HG02938 (cell line): ENCODE data around the gene KRT4.
"Not testable (repeated sequence)": the region's sequence is repeated elsewhere in the genome, so short reads cannot be mapped to it uniquely, and the experiment has no call there.

Experiments
- ATAC-seq: cut with Tn5 transposase; IDR thresholded peaks from one replicate; pipeline ENCODE4 v1.9.1; 2021; ENCODE audit warnings: mild to moderate bottlenecking, moderate library complexity; ENCODE audit not compliant: unreplicated experiment

Gene KRT4

DNA sequence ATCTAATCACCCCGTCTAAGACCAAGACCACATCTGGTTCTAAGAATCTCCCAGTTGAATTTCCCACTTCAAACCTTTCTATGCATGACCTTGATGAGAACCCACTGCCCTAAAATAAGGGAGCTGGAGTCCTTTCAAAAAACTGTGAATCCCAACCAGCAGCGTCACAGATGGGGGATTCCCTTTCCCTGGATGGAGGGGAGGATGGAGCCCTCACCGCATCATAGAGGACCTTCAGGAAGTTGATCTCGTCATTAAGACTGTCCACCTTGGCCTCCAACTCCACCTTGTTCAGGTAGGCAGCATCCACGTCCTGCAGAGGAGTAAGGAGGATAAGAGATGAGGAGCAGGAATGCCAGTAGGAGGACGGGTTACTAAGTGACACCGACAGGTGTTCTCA is 4.8 kb downstream of the KRT4 start:
- ATAC-seq: no peak

DNA sequence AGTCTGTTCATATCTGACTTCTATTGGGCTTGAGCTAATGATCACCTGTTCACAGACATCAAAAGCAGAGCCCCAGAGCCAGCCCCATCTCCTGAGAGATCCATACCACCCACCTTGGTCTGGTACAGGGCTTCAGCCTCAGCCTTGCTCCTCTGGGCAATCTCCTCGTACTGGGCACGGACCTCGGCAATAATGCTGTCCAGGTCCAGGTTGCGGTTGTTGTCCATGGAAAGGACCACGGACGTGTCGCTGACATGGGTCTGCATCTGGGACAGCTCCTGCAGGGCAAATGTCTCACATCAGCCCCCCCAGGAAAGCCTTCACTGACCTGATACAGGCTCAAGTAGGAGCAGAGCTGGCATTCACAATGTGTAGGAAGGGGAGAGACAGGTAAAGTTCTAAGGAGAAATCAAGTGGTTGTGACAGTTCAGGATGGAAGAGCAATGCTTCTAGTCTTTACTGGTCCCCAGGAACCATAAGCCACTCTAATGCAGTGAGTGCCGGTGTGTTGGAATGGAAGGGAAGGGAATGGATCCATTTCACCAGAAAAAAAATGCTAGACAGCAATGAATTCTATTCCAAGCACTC is 5.2 kb downstream of the KRT4 start:
- ATAC-seq: no peak

DNA sequence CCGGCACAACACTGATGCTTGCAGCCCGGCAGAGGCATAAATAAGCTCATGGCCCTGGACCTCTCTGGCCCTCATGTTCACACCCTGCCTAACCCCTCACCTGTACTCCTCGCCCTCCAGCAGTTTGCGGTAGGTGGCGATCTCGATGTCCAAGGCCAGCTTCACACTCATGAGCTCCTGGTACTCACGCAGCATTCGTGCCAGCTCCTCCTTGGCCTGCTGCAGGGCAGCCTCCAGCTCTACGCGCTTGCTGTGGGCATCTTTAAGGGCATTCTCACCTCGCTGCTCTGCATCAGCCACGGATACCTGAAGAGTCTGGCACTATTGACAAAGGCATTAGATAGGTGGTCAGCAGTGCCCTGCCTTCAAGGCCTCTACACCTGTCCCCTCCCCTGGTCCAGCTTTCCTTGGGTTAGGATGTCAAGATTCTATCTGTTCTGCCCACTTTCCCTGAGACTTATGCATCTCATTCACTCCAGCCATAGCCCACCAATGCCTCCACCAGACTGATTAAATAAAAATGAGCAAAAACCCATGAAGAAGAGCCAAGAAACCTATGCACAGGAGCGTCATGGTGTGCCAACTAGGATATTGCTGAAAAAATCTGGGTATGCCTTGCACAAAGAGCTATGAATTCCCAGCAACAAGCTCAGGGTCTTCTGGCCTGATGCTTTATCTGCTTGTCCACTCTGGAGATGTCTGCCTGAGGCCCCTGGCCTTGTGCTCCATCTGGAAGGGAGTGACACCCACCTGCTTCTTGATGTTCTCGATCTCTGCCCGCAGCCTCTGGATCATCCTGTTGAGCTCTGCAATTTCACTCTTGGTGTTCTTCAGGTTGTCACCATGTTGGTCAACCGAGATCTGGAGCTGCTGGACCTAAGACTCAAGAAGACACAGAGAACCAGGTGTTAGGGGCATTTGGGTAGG is 6.1 kb downstream of the KRT4 start:
- ATAC-seq: no peak

DNA sequence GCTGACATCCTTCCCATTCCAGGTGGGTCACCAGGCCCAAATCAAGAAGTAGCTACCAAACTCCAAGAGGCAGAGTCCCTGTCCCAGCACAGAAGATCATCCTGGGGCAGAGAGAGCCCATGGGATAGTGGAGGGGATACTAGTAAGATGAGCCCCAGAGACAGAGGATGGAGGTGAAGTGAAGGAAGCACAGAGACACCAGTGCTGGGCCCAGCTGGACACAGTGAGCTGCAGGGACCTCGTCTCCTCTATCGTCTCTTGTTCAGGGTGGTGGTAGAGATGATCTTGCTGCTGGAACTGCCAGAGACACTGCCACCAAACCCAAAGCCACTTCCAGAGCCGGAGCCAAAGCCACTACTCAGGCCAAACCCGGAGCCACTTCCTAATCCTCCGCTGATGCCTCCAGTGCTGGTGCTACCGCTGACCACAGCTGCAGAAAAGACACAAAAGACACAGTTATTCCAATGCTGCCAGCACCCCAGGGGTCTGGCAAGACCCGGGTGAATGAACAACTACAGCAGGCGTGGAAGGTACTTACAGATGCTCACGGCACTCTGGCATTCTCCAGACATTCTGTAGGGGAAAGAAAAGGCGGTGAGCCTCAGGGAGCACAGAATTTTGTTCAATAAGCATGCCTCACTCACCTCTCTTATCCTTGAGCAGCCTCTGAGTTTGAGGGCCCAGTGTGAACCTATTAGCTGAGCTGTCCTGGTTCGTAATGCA is 6.9 kb downstream of the KRT4 start:
- no peak for ATAC-seq

DNA sequence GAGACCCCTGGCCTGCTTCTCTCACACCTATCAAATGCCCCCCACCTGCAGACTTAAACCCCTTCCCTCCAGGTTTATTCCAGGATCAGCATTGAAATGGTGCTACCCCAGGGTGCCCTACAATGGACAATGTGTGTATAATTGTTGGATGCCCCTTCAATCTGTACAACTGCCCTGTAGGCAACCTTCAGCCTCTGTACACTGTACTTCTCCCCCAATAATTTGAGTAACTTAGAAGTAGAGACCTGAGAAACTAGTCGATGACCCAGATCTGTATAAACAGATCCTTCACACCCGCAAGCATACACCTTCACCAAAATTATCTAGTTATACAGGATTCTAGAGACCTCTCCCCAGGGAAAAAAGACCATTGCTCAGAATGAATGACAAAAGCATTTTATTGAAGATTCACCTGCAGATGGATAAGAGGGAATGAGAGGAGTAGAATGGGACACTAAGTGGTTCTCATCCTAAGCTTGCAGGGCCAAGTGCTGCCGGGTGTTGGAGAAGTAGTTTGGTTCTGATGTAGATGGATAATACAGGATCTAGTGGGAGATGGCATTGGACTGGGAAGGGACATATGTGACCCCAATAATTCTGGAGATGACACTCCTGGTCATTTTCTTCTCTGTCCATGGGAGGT is 7.6 kb downstream of the KRT4 start:
- ATAC-seq: no peak

DNA sequence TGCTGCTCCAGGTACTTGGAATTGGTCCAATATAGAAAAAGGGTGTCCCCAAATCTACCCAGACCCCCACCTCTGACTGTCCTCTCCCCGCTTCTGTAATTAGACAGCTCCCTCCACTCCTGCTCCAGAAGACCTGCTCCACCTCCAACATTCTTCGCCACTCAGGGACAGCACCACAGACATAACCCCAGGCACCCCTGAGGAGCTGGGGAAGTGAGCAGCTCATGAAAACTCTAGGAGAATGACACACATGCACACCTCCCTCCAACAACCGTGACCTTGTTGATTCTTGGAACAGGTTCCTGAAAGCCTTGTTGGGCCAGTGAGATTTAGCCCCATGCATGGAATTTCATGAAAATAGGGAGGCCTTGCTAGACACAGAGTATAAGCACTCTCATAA is 8.2 kb downstream of the KRT4 start:
- no peak for ATAC-seq

DNA sequence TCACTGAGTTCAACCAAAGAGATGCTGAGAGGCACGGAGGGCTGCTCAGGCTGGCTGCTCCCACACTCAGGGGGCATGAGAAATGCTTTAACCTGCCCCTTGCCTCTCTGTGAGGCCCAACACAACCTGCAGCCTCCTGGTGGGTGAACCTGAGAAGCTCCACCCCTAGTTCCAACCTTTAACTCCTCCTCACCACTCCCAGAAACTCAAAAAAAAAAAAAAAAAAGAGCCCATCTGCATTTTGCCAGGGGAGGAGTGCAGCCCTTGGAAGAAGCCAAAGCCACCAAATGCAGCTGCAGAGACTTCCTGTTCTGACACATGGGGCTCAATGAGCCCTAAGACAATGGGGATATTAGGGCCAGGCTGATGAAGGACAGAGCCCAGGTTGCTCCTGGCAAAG is 8.9 kb downstream of the KRT4 start:
- no peak for ATAC-seq

DNA sequence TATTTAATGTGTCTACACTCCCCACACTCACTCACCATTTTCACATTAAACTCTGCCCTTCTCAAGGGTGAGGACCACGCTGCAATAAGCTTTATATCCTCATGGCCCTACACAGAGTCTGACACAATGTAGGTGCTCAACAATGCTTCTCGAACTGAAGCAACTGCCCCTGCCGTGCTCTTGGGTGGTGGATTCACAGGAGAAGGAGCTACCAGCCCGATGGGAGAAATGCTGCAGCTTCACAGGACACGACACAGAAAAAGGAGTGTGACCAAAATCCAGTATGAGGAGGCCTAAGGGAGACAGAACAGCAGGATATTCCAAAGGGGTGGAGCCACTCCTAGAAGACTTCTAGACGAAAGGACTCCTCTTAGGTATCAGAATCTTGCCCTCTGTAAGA is 11.5 kb downstream of the KRT4 start:
- ATAC-seq: no peak

DNA sequence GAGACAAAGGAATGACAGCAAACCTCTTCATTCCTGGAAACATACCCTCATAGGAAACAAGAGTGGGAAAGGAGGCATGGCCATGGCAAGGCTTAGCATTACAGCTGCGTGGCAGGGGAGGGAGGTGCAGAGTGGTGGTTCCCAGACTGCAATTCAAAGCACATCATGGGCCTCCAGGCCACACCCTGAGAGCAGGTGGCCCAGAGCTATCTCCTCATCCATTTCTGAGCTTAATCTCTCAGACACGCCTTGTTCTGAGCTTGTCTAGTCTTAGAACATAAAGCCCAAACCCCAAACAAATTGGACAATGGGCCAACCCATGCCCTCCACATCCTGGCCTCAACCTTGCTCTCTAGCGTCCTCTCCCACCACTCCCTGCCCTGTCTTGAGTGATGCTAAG is 12.1 kb downstream of the KRT4 start:
- no peak for ATAC-seq

DNA sequence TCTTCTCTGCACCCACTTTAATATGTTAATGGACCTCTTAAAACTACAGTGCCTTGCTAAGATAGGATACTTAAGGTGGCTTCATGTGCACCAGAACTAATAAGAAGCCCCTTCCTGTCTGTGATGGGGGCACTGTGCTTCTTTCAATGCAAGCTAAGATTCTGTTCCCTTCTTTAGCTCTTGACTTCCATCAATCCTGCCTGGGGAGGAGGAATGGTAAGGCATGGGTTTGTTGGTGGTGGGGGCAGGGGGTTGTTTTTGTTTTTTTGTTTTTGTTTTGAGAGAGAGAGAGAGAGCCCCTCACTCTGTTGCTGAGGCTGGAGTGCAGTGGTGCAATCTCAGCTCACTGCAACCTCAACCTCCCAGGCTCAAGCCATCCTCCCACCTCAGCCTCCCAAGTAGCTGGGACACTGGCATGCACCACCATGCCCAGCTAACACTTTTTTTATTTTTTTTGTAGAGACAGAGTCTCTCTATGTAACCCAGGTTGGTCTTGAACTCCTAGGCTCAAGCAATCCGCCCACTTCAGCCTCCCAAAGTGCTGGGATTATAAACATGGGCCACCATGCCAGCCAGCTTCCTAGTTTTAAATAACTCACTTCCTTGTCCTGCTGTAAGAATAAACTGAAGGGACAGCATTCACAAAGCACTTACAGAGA is 13.5 kb downstream of the KRT4 start:
- no peak for ATAC-seq

DNA sequence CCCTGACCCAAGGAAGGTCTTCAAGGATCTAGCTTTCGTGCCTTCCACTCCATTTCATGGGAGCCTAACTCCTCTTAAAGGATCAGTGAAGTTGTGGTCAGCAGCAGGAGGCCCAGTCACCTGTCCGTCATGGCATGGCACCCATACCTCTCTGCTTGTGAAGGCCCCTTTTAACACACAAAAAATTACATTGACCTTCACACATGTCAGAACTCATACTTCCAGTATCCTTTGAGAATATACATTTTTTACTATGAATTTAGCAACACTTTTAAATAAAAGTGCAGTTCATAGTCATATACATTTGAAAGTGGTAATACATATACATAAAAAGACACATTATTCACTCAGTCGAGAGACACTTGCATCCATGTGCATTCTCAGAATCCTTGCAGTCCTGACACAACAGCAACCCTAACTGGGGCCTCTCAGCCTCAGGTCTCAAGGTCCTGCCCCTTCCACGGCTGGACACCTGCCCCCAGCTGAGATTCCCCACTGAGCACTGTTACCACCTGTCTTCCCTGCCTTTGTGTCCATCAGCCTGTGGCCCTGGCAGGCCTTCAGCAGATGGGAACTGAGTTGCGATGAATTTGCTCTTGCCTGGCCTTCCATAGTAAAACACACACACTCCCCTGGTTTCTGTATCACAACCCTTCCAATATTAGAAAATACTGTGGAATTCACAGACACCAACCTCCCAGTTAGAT is 14.3 kb downstream of the KRT4 start:
- no peak for ATAC-seq

DNA sequence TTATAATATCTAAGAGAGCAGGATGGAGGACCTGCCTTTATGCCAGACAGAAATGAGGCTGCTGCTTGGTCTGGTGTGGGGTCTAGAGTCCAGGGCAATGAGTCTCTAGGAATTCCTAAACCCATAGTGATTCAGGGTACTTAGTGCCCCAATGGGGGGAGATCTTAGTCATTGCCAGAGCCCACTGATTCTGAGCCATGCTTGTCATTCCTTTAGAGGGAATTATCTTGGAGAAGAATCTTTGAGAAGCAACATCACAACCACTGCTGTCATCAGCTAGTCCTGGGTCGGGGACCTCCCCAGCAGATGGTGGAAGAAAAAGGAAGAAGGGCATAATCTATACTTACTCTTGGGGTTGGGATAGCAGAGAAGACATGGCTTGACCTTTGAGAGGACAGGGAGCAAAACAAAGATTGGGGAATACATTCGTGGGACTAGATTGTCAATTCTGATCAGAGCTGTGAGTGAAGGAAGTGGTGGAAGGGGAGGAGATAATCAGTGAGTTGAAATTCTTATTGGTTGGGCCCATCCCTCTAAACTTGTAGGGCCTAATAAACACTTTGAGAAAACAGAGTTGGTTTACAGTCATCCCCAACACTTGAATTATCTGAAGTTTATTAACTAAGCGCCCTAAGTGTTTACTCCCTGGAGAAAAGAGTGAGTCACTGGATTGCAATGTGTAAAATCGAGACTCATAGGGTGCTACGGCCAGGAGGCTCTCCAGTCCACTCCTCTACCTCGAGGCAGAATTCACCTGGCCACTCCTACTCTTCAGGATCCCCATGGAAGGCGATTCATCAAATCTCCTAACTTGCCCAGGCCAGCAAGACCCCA is 15.0 kb downstream of the KRT4 start:
- no peak for ATAC-seq

DNA sequence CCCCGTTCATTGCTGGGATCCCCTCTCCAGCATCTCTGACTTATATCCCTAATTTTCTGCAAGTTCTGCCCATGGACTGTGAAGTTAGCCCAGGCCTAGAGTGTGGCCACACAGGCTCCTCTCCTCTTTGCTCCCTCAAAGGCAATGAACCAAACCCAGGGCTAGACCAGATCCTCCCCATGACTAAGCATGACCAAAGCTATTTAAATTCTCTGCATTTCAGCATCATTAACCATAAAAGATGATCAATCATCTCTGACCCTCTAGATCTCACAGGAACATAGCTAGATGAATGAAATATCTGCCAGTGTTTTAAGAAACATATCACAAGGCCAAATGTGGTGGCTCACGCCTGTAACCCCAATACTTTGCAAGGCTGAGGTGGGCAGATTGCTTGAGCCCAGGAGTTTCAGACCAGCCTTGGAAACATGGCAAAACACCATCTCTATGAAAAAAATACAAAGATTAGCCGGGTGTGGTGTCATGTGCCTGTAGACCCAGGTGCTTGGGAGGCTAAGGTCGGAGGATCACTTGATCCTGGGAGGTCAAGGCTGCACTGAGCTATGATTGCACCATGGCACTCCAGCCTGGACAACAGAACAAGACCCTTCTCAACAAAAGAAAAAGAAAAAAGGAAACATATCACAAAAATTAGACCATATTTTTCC is 15.8 kb downstream of the KRT4 start:
- no peak for ATAC-seq

DNA sequence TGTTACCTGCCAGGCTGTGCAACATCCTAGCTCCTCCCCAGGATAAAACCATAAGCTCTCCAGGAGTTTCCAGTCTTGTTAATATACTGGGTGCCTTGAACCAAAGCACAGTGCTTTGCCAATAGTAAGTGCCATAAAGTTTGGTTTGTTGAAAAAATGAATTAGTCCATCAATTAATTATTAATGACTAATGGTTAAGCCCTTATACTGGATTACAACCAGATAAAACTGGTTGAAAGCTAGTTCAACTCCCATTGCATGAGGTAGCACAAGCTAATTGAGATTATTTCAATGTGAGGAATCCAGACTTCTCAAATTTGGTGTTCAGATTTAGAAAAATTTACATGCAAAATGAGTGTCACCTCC is 16.4 kb downstream of the KRT4 start:
- no peak for ATAC-seq

DNA sequence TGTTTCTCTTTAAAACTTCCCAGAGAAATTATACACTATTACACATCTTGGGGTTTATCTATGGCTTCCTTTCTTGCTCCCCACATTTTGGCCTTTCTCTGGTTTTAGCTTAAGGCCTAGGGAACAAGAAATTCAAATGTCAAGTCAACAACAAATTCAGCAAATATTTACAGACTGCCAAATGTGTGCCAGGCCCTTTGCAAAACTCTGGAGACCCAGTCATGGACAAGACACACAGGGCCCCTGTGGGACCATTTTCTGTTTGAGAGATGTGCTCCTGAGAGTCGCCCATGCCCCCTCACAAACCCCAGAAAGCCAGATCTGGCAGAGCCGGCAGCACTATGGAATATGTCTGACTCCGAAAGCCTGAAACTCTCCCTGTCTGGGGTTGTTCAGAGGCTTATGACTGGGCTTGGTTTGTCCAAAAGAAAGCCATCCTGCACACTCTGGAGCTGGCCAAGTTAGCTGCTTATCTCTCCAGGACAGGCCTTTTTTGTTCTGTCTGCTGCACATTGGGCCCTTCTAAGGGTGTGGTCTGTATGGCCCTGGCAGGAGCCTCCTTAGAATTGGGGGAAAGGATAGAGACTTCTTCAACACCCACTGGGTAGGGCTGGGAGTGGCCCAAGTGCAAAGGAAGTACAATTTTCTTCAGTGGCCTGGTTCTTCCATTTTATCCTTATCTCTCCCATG is 16.9 kb downstream of the KRT4 start:
- no peak for ATAC-seq

DNA sequence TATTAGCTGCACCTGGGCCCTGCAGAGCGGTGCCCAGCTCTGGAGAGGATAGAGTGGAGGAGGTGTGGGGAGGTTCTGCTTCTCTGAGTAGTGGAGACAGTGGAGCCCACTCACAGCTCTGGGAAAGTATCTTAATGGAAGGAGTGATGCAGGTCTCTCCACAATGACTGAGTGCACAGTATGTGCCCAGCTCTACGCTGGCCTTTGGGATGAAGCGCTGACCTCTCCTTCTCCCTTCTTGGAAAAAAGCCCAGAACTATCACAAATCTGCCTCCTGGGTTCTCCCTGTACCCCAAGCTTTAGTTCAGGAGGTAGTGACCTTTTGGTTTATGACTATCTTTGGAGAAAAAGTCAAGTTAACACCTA is 17.5 kb downstream of the KRT4 start:
- no peak for ATAC-seq

DNA sequence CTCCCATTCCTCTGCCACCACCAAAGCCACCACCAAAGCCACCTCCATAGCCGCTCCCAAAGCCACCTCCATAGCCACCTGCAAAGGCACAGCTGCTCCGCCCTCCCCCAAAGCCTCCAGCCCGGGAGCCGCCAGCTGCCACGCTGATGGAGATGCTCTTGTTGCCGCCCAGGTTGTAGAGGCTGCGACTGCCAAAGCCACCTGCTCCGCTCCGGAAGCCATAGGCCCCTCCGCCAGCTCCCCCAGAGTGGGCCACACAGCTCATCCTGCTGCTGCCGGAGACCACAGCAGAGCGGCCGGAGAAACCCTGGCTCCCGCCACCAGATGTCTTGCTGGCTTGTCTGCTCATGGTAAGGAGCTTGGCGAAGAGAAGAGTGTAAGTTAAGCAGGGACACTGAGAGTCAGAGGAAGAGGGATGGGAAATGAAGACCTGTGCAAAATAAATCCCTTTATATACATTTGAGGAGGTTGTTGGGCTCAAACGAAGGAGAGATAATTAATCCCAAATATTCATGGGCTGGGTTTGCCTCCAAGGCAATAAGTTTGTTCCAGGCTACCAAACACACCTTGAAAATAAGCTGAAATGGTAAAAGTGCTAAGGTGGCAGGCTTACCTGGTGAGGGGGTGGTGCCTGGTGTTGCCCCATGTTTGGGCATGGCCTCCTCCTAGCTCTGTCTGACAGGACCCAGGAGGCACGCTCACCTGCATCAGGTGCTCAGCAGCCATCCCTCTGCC is 18.1 kb downstream of the KRT4 start, which contains the start of gene KRT3:
Gene KRT3, minus strand, starts transcription at position 424 of the 735 bp plus-strand sequence. Its CDS starts 75 bp downstream, at position 349.
- ATAC-seq: no peak

DNA sequence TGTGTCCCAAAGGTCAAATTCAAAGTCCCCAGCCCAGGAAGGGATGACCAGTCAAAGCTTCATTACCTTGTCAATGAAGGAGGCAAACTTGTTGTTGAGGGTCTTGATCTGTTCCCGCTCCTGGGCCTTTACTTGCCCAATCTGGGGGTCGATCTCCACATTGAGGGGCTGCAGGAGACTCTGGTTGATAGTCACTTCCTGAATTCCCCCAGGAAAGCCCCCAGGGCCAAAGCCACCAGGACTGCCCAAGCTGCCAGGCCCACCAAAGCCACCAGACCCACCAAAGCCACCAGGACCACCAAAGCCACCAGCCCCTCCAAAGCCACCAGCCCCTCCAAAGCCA is 18.6 kb downstream of the KRT4 start:
- ATAC-seq: not testable (repeated sequence)
